Measurements from ENCODE around the gene HAND2. TPM values are rescaled to one million over a fixed set of nuclear protein-coding genes. Genes with fewer than 3 reads are reported as not detected.

Gene HAND2
- total and polyA plus RNA-seq, 2 of the 8 experiments (the other 6 are each of a cell fraction or from before 2014, with no cell fraction given): 0.05 TPM; not detected in 1

GRCh38 chr4:173517781-173518424 lies 12.1 kb downstream of the HAND2 start:
- no peak overlapping the region for H2BK5ac ChIP-seq (ENCODE audit: low read depth, low read length)
- no peak overlapping the region for H3K27ac ChIP-seq (ENCODE audit: low read depth, low read length)
- no peak overlapping the region for H2AK5ac ChIP-seq (ENCODE audit: low read depth, low read length)
- H2BK12ac ChIP-seq (ENCODE audit: low read depth, low read length): 0 out of 2 replicates have a peak overlapping the region, but pooled peaks have one; percentile 20
- H3K14ac ChIP-seq (ENCODE audit: insufficient read length): no peak overlapping the region
- peak overlapping the region; percentile 61 to 72 for H3K4me2 ChIP-seq (ENCODE audit: insufficient read depth in 1 of 2, low read depth in 2 of 2, low read length in 2 of 2)
- 2% methylated on average over 23 of the region's 24 CpGs; no CpG with 5 or more reads in 1 of the 2 experiments for WGBS, 2 experiments (ENCODE audit: extremely low coverage in 1 of 2, insufficient coverage in 1 of 2, insufficient read length in 1 of 2, insufficient replicate concordance in 2 of 2, low coverage in 1 of 2, low lambda C conversion rate in 2 of 2, missing lambda C conversion rate in 1 of 2)
- CTCF ChIA-PET (ENCODE audit: partially characterized antibody): interaction anchor here (0.7 to 1.9 kb wide), 10 partner anchors 8 to 697 kb away, joined by 3 to 10 read pairs (median 4); partner anchors contain the start of gene HAND2
- H3K23me2 ChIP-seq (ENCODE audit: low read depth, low read length): peaks cover 3% of the 10 kb centered on the region; the same call in 1 of the 2 replicates
- H2BK20ac ChIP-seq (ENCODE audit: low read length): no peak overlapping the region
- no peak overlapping the region for H2BK120ac ChIP-seq (replicated peaks; ENCODE audit: low read depth, low read length)
- no peak overlapping the region for H3K9ac ChIP-seq (replicated peaks in 1 of 4; ENCODE audit: extremely low read depth in 1 of 4, low read depth in 3 of 4, low read length in 3 of 4)
- H3K18ac ChIP-seq (ENCODE audit: extremely low read depth, low read length): no peak overlapping the region; the same call in 1 of the 2 replicates
- no peak for FAIRE-seq
- no peak overlapping the region for H3K56ac ChIP-seq (replicated peaks; ENCODE audit: insufficient read length, low read depth, low read length)
- no peak overlapping the region for H3K23ac ChIP-seq (ENCODE audit: insufficient read length)
- no peaks in the 10 kb centered on the region for H3K9me3 ChIP-seq (ENCODE audit: insufficient read depth in 2 of 2, low read depth in 1 of 2, low read length in 1 of 2)
- no peak overlapping the region for H2BK15ac ChIP-seq (ENCODE audit: low read length)
- H3K27me3 ChIP-seq (replicated peaks in 1 of 4; ENCODE audit: control insufficient read depth in 3 of 4, extremely low read depth in 1 of 4, insufficient read depth in 3 of 4, low read length in 3 of 4): peaks cover 97 to 100% (median 100%) of the 10 kb centered on the region in 4 experiments
- H3K4ac ChIP-seq (replicated peaks; ENCODE audit: insufficient read length, low read depth, low read length): no peak overlapping the region
- no peak overlapping the region for H2AFZ ChIP-seq (ENCODE audit: low read length)
- peaks cover 4 to 22% (median 17%) of the 10 kb centered on the region in 4 experiments for H3K4me1 ChIP-seq (replicated peaks in 1 of 4; ENCODE audit: control insufficient read depth in 3 of 4, insufficient read depth in 4 of 4, low read length in 3 of 4)
- no peak overlapping the region for H4K5ac ChIP-seq (ENCODE audit: insufficient read length, low read depth, low read length)
- no peaks in the 10 kb centered on the region for H3K36me3 ChIP-seq (ENCODE audit: control insufficient read depth in 2 of 4, insufficient read depth in 4 of 4, low read length in 3 of 4)
- peaks cover 15 to 38% of the 10 kb centered on the region in 2 experiments for H4K20me1 ChIP-seq (replicated peaks in 1 of 2; ENCODE audit: control insufficient read depth in 1 of 2, insufficient read depth in 2 of 2, low read length in 2 of 2)
- no peak overlapping the region for H4K8ac ChIP-seq (ENCODE audit: extremely low read depth, insufficient read depth, low read length)
- no peak overlapping the region for H4K91ac ChIP-seq (replicated peaks; ENCODE audit: insufficient read length, low read length)
- TF ChIP-seq TCF12 (IDR thresholded peaks at IDR 0.05; ENCODE audit: low read depth, low read length) (no peak), TEAD4 (IDR thresholded peaks at IDR 0.05; ENCODE audit: low read depth, low read length) (peak; percentile 81), CREB1 (IDR thresholded peaks at IDR 0.05) (no peak), NANOG (IDR thresholded peaks at IDR 0.05; ENCODE audit: insufficient read depth, low read depth, low read length, poor library complexity, severe bottlenecking) (no peak), TBP (IDR thresholded peaks at IDR 0.05; ENCODE audit: low read depth, low read length) (peak; percentile 38; the same call in 1 of the 2 replicates), EGR1 (IDR thresholded peaks at IDR 0.05; ENCODE audit: borderline replicate concordance, low read depth, low read length) (peak; percentile 70; the same call in 1 of the 2 replicates), RNF2 (IDR thresholded peaks at IDR 0.05; ENCODE audit: borderline replicate concordance, low read depth, low read length, missing control alignments, poor library complexity, severe bottlenecking) (peak; percentile 16), SP4 (IDR thresholded peaks at IDR 0.05; ENCODE audit: low read length) (no peak), ZNF274 (IDR thresholded peaks at IDR 0.05; ENCODE audit: borderline replicate concordance, extremely low read depth, low read length) (no peak), CTBP2 (IDR thresholded peaks at IDR 0.05; ENCODE audit: borderline replicate concordance, insufficient read depth, insufficient read length, low read length) (peak; percentile 86)
- no peaks in the 10 kb centered on the region for H3K79me1 ChIP-seq (ENCODE audit: low read depth, low read length)
- peak overlapping the region in 1 of 4 experiments; percentile 51; a peak in 3 of 8 replicates for H3K4me3 ChIP-seq (ENCODE audit: extremely low read depth in 1 of 4, insufficient read depth in 2 of 4, low read depth in 3 of 4, low read length in 4 of 4)
- no peaks in the 10 kb centered on the region for H3K79me2 ChIP-seq (ENCODE audit: control insufficient read depth in 1 of 2, insufficient read depth in 2 of 2, low read length in 2 of 2)
- POLR2A ChIA-PET (ENCODE audit: partially characterized antibody): interaction anchor here (0.9 to 1.1 kb wide), 2 partner anchors 12 to 21 kb away, joined by 3 to 4 read pairs; partner anchors contain the start of gene HAND2
- DNase-seq (ENCODE audit: low read depth in 1 of 2, low spot score in 2 of 2): peak in 1 of 2 experiments; percentile 75
